Panc1 (cell line): ENCODE measurements around the gene SHROOM3. TPM values are rescaled to one million over a fixed set of nuclear protein-coding genes. Genes with fewer than 3 reads are reported as not detected.
"Not testable (repeated sequence)": the region's sequence is repeated elsewhere in the genome, so short reads cannot be mapped to it uniquely, and the experiment has no call there.

Experiments
- ATAC-seq: fragments of 200-7000 bp; cut with Tn5 transposase; 2 replicates; pipeline ENCODE4 v1.9.1; 2020; ENCODE audit warnings: mild to moderate bottlenecking, moderate library complexity
- BruUV-seq: library from RNA; stranded (reverse); fragments of 400-500 nt; replicated peaks from 2 replicates; lab custom pipeline; 2021; lab: Mats Ljungman, UMichigan
- CTCF ChIA-PET: fragments of 300-600 bp; sonication (Branson Sonifier 250); formaldehyde crosslinking; loops from one replicate; lab custom pipeline; 2022; ENCODE audit warnings: antibody characterized with exemption; lab: Charles Lee
- POLR2A ChIA-PET: fragments of 300-600 bp; sonication (Branson Sonifier 250); formaldehyde crosslinking; loops from one replicate; lab custom pipeline; 2022; ENCODE audit warnings: antibody characterized with exemption; lab: Charles Lee
- DNase-seq: peaks from one replicate; pipeline ENCODE4 v3.0.0-alpha.2; 2010; ENCODE audit warnings: low read depth, low spot score
- H3K27ac ChIP-seq: 2 replicates; pipeline ENCODE4 v1.5.1; 2011; ENCODE audit warnings: mild to moderate bottlenecking, low read length, inconsistent platforms
- H3K27me3 ChIP-seq: fragments of 200-500 bp; sonication (Bioruptor generic); 2 replicates; pipeline ENCODE4 v1.6.0; 2014; ENCODE audit warnings: low read length, inconsistent platforms; ENCODE audit not compliant: control insufficient read depth, insufficient read depth
- H3K36me3 ChIP-seq: fragments of 200-500 bp; sonication (Bioruptor generic); 2 replicates; pipeline ENCODE4 v1.5.1; 2014; ENCODE audit warnings: inconsistent platforms, mild to moderate bottlenecking, low read length, moderate library complexity; ENCODE audit not compliant: control insufficient read depth, insufficient read depth
- H3K4me1 ChIP-seq: 2 replicates; pipeline ENCODE4 v1.5.1; 2011; ENCODE audit warnings: inconsistent platforms, mild to moderate bottlenecking, low read length, moderate library complexity; ENCODE audit not compliant: control insufficient read depth, insufficient read depth
- H3K4me3 ChIP-seq, 2 experiments: 2 replicates each; pipeline ENCODE4 v1.5.1; 2011 to 2012; ENCODE audit warnings: low read depth in 2 of 2, low read length in 2 of 2, mild to moderate bottlenecking in 2 of 2, inconsistent platforms in 1 of 2, moderate library complexity in 1 of 2
- H3K9me3 ChIP-seq: fragments of 200-500 bp; sonication (Bioruptor generic); 2 replicates; pipeline ENCODE4 v1.5.1; 2014; ENCODE audit warnings: low read depth, mild to moderate bottlenecking, inconsistent platforms, low read length, moderate library complexity; ENCODE audit not compliant: control insufficient read depth, insufficient read depth
- POLR2AphosphoS5 ChIP-seq: IDR thresholded peaks from 2 replicates; pipeline ENCODE4 v1.6.1; 2012; ENCODE audit warnings: mild to moderate bottlenecking, low read depth, low read length, moderate library complexity
- REST ChIP-seq, 2 experiments: IDR thresholded peaks; 2 replicates each; pipeline ENCODE4 v1.6.1; 2011 to 2012; ENCODE audit warnings: low read depth in 2 of 2, control low read depth in 1 of 2, low read length in 1 of 2, mild to moderate bottlenecking in 1 of 2, moderate library complexity in 1 of 2; ENCODE audit not compliant: insufficient read depth in 1 of 2
- SIN3A ChIP-seq: IDR thresholded peaks from 2 replicates; pipeline ENCODE4 v1.6.1; 2012; ENCODE audit warnings: low read depth, mild to moderate bottlenecking, low read length, moderate library complexity, borderline replicate concordance; ENCODE audit not compliant: insufficient read depth
- TCF7L2 ChIP-seq: IDR thresholded peaks from 2 replicates; pipeline ENCODE4 v1.6.1; 2011; ENCODE audit warnings: mild to moderate bottlenecking, low read depth, low read length, inconsistent platforms
- in situ Hi-C: cut with HindIII; loops from 2 replicates; pipeline ENCODE4 v1.10.0; 2016; ENCODE audit warnings: low sequenced_read_pairs, low pct_unique_long_range_greater_than_20kb
- intact Hi-C: fragments of 100-400 bp; cut with micrococcal nuclease; formaldehyde crosslinking; loops from one replicate; pipeline ENCODE4 v1.10.0; 2022; ENCODE audit not compliant: unreplicated experiment
- total RNA-seq: library from RNA; stranded (reverse); gene quantifications from one replicate; pipeline ENCODE4 v1.2.1, GENCODE V29; 2021; ENCODE audit not compliant: unreplicated experiment
- TF ChIP-seq, protein P1 (sequence below): fragments of 450-650 bp; IDR thresholded peaks from 2 replicates; pipeline ENCODE4 v1.5.1; 2017; ENCODE audit warnings: mild to moderate bottlenecking

The SHROOM3 gene
- total RNA-seq, 1 experiment from 2014 or later = 7.2 TPM

GRCh38 chr4:76420188-76420761, 14.8 kb upstream of the SHROOM3 start:
- BruUV-seq = no TSS peak
- H3K27ac ChIP-seq = no peak overlapping the region
- no peak for ATAC-seq
- POLR2A ChIA-PET = no interaction called here
- no peaks in the 10 kb centered on the region for H3K27me3 ChIP-seq
- TF ChIP-seq SIN3A = no peak
- TF ChIP-seq, protein P1, sequence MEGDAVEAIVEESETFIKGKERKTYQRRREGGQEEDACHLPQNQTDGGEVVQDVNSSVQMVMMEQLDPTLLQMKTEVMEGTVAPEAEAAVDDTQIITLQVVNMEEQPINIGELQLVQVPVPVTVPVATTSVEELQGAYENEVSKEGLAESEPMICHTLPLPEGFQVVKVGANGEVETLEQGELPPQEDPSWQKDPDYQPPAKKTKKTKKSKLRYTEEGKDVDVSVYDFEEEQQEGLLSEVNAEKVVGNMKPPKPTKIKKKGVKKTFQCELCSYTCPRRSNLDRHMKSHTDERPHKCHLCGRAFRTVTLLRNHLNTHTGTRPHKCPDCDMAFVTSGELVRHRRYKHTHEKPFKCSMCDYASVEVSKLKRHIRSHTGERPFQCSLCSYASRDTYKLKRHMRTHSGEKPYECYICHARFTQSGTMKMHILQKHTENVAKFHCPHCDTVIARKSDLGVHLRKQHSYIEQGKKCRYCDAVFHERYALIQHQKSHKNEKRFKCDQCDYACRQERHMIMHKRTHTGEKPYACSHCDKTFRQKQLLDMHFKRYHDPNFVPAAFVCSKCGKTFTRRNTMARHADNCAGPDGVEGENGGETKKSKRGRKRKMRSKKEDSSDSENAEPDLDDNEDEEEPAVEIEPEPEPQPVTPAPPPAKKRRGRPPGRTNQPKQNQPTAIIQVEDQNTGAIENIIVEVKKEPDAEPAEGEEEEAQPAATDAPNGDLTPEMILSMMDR = no peak
- TF ChIP-seq TCF7L2 = no peak
- no peak for TF ChIP-seq REST (IDR thresholded peaks at IDR 0.05; ENCODE audit: insufficient read depth in 1 of 2, low read depth in 2 of 2, low read length in 1 of 2)
- TF ChIP-seq POLR2AphosphoS5 = no peak
- H3K9me3 ChIP-seq = no peaks in the 10 kb centered on the region
- H3K4me3 ChIP-seq = peak overlapping the region in 1 of 2 experiments; percentile 39; a peak in 1 of 4 replicates
- in situ Hi-C loops (no loop called here), intact Hi-C loops (no loop called here)
- CTCF ChIA-PET = no interaction called here
- H3K4me1 ChIP-seq = no peaks in the 10 kb centered on the region
- H3K36me3 ChIP-seq = no peaks in the 10 kb centered on the region
- no peak for DNase-seq

GRCh38 chr4:76420762-76421581, 14.1 kb upstream of the SHROOM3 start, which contains the start of gene CCDC158:
Gene CCDC158, minus strand, starts transcription at chr4:76421141. Its CDS starts 17,934 bp downstream, at chr4:76403207.
- no peaks in the 10 kb centered on the region for H3K27me3 ChIP-seq
- no peaks in the 10 kb centered on the region for H3K9me3 ChIP-seq
- TF ChIP-seq, protein P1 = no peak
- TF ChIP-seq REST (IDR thresholded peaks at IDR 0.05; ENCODE audit: insufficient read depth in 1 of 2, low read depth in 2 of 2, low read length in 1 of 2) = no peak
- TF ChIP-seq TCF7L2 = no peak
- TF ChIP-seq SIN3A = no peak
- TF ChIP-seq POLR2AphosphoS5 = no peak
- in situ Hi-C loops = no loop called here
- H3K27ac ChIP-seq = no peak within 1 kb of the TSS
- no peaks in the 10 kb centered on the region for H3K36me3 ChIP-seq
- no peaks in the 10 kb centered on the region for H3K4me1 ChIP-seq
- ATAC-seq (peak; percentile 79), DNase-seq (no peak)
- peak within 1 kb of the TSS; percentile 39 for H3K4me3 ChIP-seq
- intact Hi-C loops = no loop called here
- ChIA-PET CTCF (no interaction called here), POLR2A (no interaction called here)
- no TSS peak for BruUV-seq

DNA sequence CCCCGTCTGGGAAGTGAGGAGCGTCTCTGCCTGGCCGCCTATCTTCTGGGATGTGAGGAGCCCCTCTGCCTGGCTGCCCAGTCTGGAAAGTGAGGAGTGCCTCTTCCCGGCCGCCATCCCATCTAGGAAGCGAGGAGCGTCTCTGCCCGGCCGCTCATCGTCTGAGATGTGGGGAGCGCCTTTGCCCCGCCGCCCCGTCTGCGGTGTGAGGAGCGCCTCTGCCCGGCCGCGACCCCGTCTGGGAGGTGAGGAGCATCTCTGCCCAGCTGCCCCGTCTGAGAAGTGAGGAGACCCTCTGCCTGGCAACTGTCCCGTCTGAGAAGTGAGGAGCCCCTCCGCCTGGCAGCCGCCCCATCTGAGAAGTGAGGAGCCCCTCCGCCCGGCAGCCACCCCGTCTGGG, 11.9 kb upstream of the SHROOM3 start:
- DNase-seq, H3K27ac ChIP-seq, H3K9me3 ChIP-seq, H3K4me1 ChIP-seq, H3K36me3 ChIP-seq, CTCF ChIA-PET, BruUV-seq, ATAC-seq, POLR2A ChIA-PET, H3K4me3 ChIP-seq, H3K27me3 ChIP-seq, intact Hi-C loops, in situ Hi-C loops: not testable (repeated sequence)
